Heart right ventricle (tissue), 16 donors: Measurements from ENCODE around the gene ERP44. TPM values are rescaled to one million over a fixed set of nuclear protein-coding genes. Genes with fewer than 3 reads are reported as not detected.

Experiments
- ATAC-seq, 8 donors: fragments of 200-7000 bp; cut with Tn5 transposase; one replicate each; pipeline ENCODE4 v1.9.1; 2020; ENCODE audit warnings: mild to moderate bottlenecking in 8 of 8, moderate library complexity in 8 of 8, moderate number of reproducible peaks in 1 of 8
- DNase-seq, 2 donors: peaks; one replicate each; pipeline ENCODE4 v3.0.0-alpha.2; 2020
- H3K27ac ChIP-seq, 10 donors: fragments of 200-600 bp; sonication (generic) in 2 of 10; one replicate each; pipeline versions ENCODE4 v1.5.0 to v1.8.0; 2020 to 2022; ENCODE audit warnings: mild to moderate bottlenecking in 3 of 10
- H3K27me3 ChIP-seq, 7 donors: fragments of 200-600 bp; one replicate each; pipeline ENCODE4 v1.8.0; 2021 to 2022; ENCODE audit warnings: mild to moderate bottlenecking in 2 of 7
- H3K36me3 ChIP-seq, 9 donors: fragments of 200-600 bp; sonication (generic) in 1 of 9; one replicate each; pipeline versions ENCODE4 v1.5.0 to v1.8.0; 2020 to 2022; ENCODE audit warnings: mild to moderate bottlenecking in 2 of 9
- H3K4me1 ChIP-seq, 9 donors: fragments of 200-600 bp; sonication (generic) in 1 of 9; one replicate each; pipeline versions ENCODE4 v1.5.0 to v1.8.0; 2020 to 2022; ENCODE audit warnings: mild to moderate bottlenecking in 4 of 9
- H3K4me3 ChIP-seq, 10 donors: fragments of 200-600 bp; sonication (generic) in 2 of 10; one replicate each; pipeline versions ENCODE4 v1.5.0 to v1.8.0; 2020 to 2022; ENCODE audit warnings: mild to moderate bottlenecking in 7 of 10, moderate library complexity in 2 of 10
- H3K9me3 ChIP-seq, 11 donors: fragments of 200-600 bp in 10 of 11; sonication (generic) in 2 of 11; one replicate each; pipeline versions ENCODE4 v1.5.0 to v1.8.0; 2013 to 2022; ENCODE audit warnings: mild to moderate bottlenecking in 2 of 11, control low read depth in 1 of 11, moderate library complexity in 1 of 11
- WGBS, 2 donors: extraction: QIAGEN DNeasy Blood & Tissue Kit; methylation state at CpG; one replicate each; pipeline ENCODE4 v1.1.7; 2013; ENCODE audit warnings: inconsistent platforms in 1 of 2; 5-methylcytosine and 5-hydroxymethylcytosine counted together
- intact Hi-C, 10 donors: fragments of 100-400 bp; cut with DNase I; formaldehyde crosslinking; loops; one replicate each; pipeline versions ENCODE4 v1.11.1 to v1.14.2; 2022
- polyA plus RNA-seq, 2 donors: library from polyadenylated mRNA; stranded (reverse); fragments of 200-250 nt; gene quantifications; one replicate each; pipeline ENCODE4 v1.2.3, GENCODE V29; 2013
- total RNA-seq, 10 donors: library from RNA; stranded (reverse); fragmentation: NEBNext Ultra II Directional in 3 of 10; extraction: Animal tissue kit (Norgen Biotek cat#: 25700) in 3 of 10; gene quantifications; one replicate each; pipeline versions ENCODE4 v1.2.1 to v1.2.4, GENCODE V29; 2021 to 2023
- TF ChIP-seq, protein P1 (sequence below), 9 donors: fragments of 200-600 bp; sonication (generic) in 2 of 9; IDR thresholded peaks; one replicate each; pipeline versions ENCODE4 v1.5.0 to v1.8.0; 2021 to 2022; ENCODE audit warnings: antibody characterized with exemption in 9 of 9, mild to moderate bottlenecking in 5 of 9, moderate library complexity in 1 of 9
- donor health status: Arrhythmogenic right ventricular cardiomyopathy.
- donor health status: ischemic (EF 13 %, LVEDD 7.1; RV severe dilation, severe dysfunction).
- donor health status: healthy with polysubstance abuse.
- donor health status: DM: no; HTN: yes; CAD: no.
- donor health status: DM: no; HTN: no; CAD: no.
- donor health status: ischemic (EF 25% LVEDD 6.9; RV normal size, moderate dysfunction).
- donor health status: ischemic (EF 25% LVEDD 5.7; RV mildly dilated, moderate dysfunction).
- donor health status: healthy.
- donor health status: DM: yes; HTN: yes; CAD: no.
- donor health status: Ischemic cardiomyopathy.
- donor health status: ischemic (EF 35%, LVEDD 5.7; RV mildly dilated, moderate dysfunction).
- donor health status: nonischemic (EF 11% LVEDD 7.7; RV severe dilation, severe dysfunction).
- donor health status: DM: yes; HTN: yes; CAD: no.
- donor health status: PGD.
- donor health status: ischemic (EF 29% LVEDD 5.4; RV normal size, mild dysfunction).
- donor health status: nonischemic (EF 23%, LVEDD 6.1; RV moderate dilation, normal function).

ERP44 gene
- total and polyA plus RNA-seq, 12 donors: 11.9 to 19.8 (median 15.2) TPM

DNA sequence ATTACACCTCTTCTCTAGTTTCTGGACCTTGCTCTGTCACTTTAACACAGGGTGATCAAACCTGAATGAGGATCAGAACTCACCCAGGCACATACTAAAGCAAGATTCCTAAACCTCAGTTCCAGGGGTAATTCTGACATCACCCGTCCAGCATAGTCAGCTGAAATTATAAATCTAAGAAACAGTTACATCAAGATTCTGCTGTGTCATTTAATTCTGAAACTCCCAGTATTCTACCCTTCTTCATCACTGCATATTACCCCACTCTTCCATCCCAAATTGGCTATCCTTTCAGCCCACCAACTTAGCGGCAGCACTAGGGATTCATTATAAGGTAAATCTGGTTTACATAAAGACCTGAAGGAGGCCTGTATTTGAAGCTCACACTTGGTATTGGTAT is 128.3 kb downstream of the ERP44 start:
- intact Hi-C loops: no loop called here
- H3K27ac ChIP-seq: no peak overlapping the region
- no peak for DNase-seq
- H3K27me3 ChIP-seq: no peaks in the 10 kb centered on the region
- peaks cover 0 to 76% (median 7%) of the 10 kb centered on the region in 9 donors for H3K36me3 ChIP-seq
- H3K9me3 ChIP-seq: no peaks in the 10 kb centered on the region
- no peaks in the 10 kb centered on the region for H3K4me1 ChIP-seq
- TF ChIP-seq, protein P1, sequence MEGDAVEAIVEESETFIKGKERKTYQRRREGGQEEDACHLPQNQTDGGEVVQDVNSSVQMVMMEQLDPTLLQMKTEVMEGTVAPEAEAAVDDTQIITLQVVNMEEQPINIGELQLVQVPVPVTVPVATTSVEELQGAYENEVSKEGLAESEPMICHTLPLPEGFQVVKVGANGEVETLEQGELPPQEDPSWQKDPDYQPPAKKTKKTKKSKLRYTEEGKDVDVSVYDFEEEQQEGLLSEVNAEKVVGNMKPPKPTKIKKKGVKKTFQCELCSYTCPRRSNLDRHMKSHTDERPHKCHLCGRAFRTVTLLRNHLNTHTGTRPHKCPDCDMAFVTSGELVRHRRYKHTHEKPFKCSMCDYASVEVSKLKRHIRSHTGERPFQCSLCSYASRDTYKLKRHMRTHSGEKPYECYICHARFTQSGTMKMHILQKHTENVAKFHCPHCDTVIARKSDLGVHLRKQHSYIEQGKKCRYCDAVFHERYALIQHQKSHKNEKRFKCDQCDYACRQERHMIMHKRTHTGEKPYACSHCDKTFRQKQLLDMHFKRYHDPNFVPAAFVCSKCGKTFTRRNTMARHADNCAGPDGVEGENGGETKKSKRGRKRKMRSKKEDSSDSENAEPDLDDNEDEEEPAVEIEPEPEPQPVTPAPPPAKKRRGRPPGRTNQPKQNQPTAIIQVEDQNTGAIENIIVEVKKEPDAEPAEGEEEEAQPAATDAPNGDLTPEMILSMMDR (IDR thresholded peaks at IDR 0.05): no peak
- ATAC-seq: no peak
- WGBS, 2 donors: 99 to 100% methylated on average over 2 of the region's 2 CpGs
- H3K4me3 ChIP-seq: no peak overlapping the region

DNA sequence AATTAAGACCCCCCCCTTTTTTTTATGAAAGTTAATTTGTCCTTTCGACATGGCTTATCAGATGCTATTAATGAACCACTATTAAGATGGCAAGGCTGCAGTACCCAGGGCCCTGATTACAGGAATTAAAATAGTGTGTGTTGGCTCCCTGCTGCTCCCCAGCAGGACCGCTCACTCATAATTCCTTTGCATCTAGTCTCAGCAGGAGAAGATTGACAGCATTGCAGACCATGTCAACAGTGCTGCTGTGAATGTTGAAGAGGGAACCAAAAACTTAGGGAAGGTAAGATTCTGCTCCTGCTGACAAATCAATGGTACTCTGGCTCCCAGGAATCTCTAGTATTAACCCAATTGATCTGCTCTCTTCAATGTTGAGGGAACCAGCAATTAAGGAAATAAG is 131.3 kb downstream of the ERP44 start:
- Histone ChIP-seq H3K4me3 (no peak overlapping the region), H3K9me3 (no peaks in the 10 kb centered on the region), H3K27me3 (no peaks in the 10 kb centered on the region), H3K27ac (no peak overlapping the region), H3K4me1 (no peaks in the 10 kb centered on the region), H3K36me3 (peaks cover 0 to 74% (median 13%) of the 10 kb centered on the region in 9 donors)
- ATAC-seq: no peak
- 69% methylated on average over 2 of the region's 2 CpGs for WGBS, 2 donors
- no peak for DNase-seq
- intact Hi-C loops: no loop called here
- TF ChIP-seq, protein P1 (IDR thresholded peaks at IDR 0.05): no peak

DNA sequence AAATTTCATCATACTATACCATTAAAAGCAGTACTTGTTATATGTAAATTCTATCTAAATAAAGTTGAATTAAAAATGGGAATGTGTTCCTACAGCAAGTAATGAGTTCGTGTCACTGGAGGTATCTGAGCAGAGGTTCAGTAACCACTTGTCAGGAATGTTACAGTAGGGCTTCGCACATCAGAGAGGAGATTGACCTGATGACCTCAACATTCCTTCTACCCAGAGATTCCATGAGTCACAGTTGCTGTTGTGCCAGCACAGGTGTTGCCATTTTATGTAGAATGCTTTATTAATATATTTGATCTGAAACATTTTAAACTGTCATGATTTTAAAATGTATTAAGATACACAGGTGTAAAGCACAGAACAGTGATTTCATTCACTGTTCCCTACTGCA is 132.1 kb downstream of the ERP44 start:
- 74% methylated on average over 2 of the region's 2 CpGs for WGBS, 2 donors
- TF ChIP-seq, protein P1 (IDR thresholded peaks at IDR 0.05): no peak
- Histone ChIP-seq H3K4me3 (no peak overlapping the region), H3K27me3 (no peaks in the 10 kb centered on the region), H3K4me1 (no peaks in the 10 kb centered on the region), H3K36me3 (peaks cover 0 to 74% (median 17%) of the 10 kb centered on the region in 9 donors), H3K27ac (no peak overlapping the region), H3K9me3 (no peaks in the 10 kb centered on the region)
- ATAC-seq: peak in 1 of 8 donors; percentile 25
- intact Hi-C loops: no loop called here
- DNase-seq: no peak

DNA sequence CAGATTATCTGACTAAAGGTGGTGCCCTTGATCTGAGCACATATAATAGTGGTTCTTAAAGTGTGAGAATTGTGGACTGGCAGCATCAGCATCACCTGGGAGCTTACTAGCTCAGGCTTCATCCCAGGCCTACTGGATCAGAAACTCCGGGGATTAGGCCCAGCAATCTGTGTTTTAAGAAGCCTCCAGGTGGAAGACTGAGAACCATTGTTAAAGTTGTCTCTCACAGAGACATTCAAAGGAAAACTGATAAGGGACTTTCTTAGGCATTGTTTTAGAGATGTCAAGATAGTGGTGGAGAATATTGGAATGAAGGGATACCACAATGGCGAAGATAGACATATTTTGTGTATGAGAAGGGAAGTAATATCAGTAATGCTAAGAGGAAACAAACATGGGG is 132.8 kb downstream of the ERP44 start:
- ATAC-seq (no peak), DNase-seq (no peak)
- WGBS, 2 donors: 94 to 99% methylated on average over 2 of the region's 2 CpGs
- H3K4me3 ChIP-seq: no peak overlapping the region
- no peaks in the 10 kb centered on the region for H3K27me3 ChIP-seq
- intact Hi-C loops: no loop called here
- H3K4me1 ChIP-seq: no peaks in the 10 kb centered on the region
- no peak overlapping the region for H3K27ac ChIP-seq
- H3K36me3 ChIP-seq: peaks cover 0 to 81% (median 23%) of the 10 kb centered on the region in 9 donors
- TF ChIP-seq, protein P1 (IDR thresholded peaks at IDR 0.05): no peak
- no peaks in the 10 kb centered on the region for H3K9me3 ChIP-seq
